HEK293T (cell line): ENCODE results near the gene CFAP92.

Experiments
- CTCF ChIA-PET: fragments of 350-600 bp; formaldehyde crosslinking; extraction: SDS; loops from one replicate; lab custom pipeline; 2021; ENCODE audit warnings: antibody characterized with exemption, inconsistent platforms; lab: Yijun Ruan, JAX
- POLR2A ChIA-PET: fragments of 350-600 bp; formaldehyde crosslinking; extraction: SDS; loops from one replicate; lab custom pipeline; 2020; ENCODE audit warnings: antibody characterized with exemption, inconsistent platforms; lab: Yijun Ruan, JAX
- DNase-seq: peaks from one replicate; pipeline ENCODE4 v3.0.0; 2012; ENCODE audit warnings: mixed read lengths; ENCODE audit errors: extremely low spot score
- ARNT ChIP-seq: fragments of 450-650 bp; IDR thresholded peaks from 2 replicates; pipeline ENCODE4 v1.6.1; 2017; ENCODE audit warnings: mild to moderate bottlenecking
- BHLHE40 ChIP-seq: fragments of 450-650 bp; IDR thresholded peaks from 2 replicates; pipeline ENCODE4 v1.6.1; 2016; ENCODE audit warnings: mild to moderate bottlenecking, moderate library complexity, borderline replicate concordance
- CTBP1 ChIP-seq: fragments of 450-650 bp; IDR thresholded peaks from 2 replicates; pipeline ENCODE4 v1.6.1; 2016; ENCODE audit warnings: borderline replicate concordance
- ELF4 ChIP-seq: fragments of 450-650 bp; IDR thresholded peaks from 2 replicates; pipeline ENCODE4 v1.6.1; 2017; ENCODE audit warnings: antibody characterized with exemption
- FOXA1 ChIP-seq: fragments of 450-650 bp; IDR thresholded peaks from 2 replicates; pipeline ENCODE4 v1.6.1; 2016; ENCODE audit warnings: mild to moderate bottlenecking
- FOXK2 ChIP-seq: fragments of 450-650 bp; IDR thresholded peaks from 2 replicates; pipeline ENCODE4 v1.6.1; 2016; ENCODE audit warnings: mild to moderate bottlenecking
- FOXM1 ChIP-seq: fragments of 450-650 bp; IDR thresholded peaks from 2 replicates; pipeline ENCODE4 v1.6.1; 2017; ENCODE audit warnings: mild to moderate bottlenecking, borderline replicate concordance
- HDGF ChIP-seq: fragments of 450-650 bp; IDR thresholded peaks from 2 replicates; pipeline ENCODE4 v1.6.1; 2017; ENCODE audit warnings: antibody characterized with exemption, borderline replicate concordance
- L3MBTL2 ChIP-seq: fragments of 450-650 bp; conservative IDR thresholded peaks from 2 replicates; pipeline ENCODE4 v1.6.1; 2016; ENCODE audit warnings: mild to moderate bottlenecking
- LEF1 ChIP-seq: fragments of 450-650 bp; IDR thresholded peaks from 2 replicates; pipeline ENCODE4 v1.6.1; 2017; ENCODE audit warnings: mild to moderate bottlenecking, borderline replicate concordance
- NFRKB ChIP-seq: fragments of 450-650 bp; IDR thresholded peaks from 2 replicates; pipeline ENCODE4 v1.6.1; 2016; ENCODE audit warnings: mild to moderate bottlenecking, moderate library complexity
- SP1 ChIP-seq: fragments of 450-650 bp; IDR thresholded peaks from 2 replicates; pipeline ENCODE4 v1.6.1; 2017
- SUZ12 ChIP-seq: fragments of 450-650 bp; IDR thresholded peaks from 2 replicates; pipeline ENCODE4 v1.6.1; 2016; ENCODE audit warnings: mild to moderate bottlenecking
- TARDBP ChIP-seq: fragments of 450-650 bp; IDR thresholded peaks from 2 replicates; pipeline ENCODE4 v1.6.1; 2016
- ZNF384 ChIP-seq: fragments of 450-650 bp; IDR thresholded peaks from 2 replicates; pipeline ENCODE4 v1.6.1; 2016
- TF ChIP-seq, protein P1 (sequence below): fragments of 450-650 bp; IDR thresholded peaks from 2 replicates; pipeline ENCODE4 v1.6.1; 2016

CFAP92 gene

DNA sequence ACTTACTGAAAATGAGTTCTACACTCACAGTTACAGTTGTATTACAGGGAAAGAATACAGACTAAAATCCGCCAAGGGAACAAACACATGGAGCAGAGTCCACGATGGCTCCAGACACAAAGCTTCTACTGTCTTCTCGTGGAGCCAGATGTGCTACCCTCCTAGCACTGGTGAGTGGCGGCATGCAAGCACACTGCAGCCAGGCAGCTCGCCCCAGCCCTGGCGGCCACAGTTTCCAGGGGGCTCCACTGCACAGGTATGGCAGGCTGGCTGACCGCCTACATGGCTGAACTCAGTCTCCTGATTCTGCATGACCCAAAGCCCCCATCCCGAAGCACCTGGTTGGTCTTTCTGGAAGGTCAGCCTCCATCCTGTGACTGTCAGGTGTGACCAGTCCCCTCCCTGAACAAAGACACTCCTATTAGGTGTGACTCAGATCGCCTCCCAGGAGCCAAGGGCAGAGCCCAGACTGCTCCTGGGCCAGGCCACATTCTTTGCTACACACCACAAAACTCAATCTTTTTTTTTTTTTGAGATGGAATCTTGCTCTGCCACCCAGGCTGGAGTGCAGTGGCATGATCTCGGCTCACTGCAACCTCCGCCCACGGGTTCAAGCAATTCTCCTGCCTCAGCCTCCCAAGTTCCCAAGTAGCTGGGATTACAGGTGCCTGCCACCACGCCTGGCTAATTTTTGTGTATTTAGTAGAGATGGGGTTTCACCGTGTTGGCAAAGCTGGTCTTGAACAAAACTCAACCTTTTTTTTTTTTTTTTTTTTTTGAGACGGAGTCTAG, 51.5 kb downstream of the CFAP92 start:
- CTCF ChIA-PET, result no interaction called here
- DNase-seq, result no peak
- TF ChIP-seq HDGF (no peak), ELF4 (no peak), FOXK2 (no peak), L3MBTL2 (no peak), BHLHE40 (no peak), ARNT (no peak), SP1 (no peak), SUZ12 (no peak), TARDBP (no peak), LEF1 (no peak), FOXM1 (no peak), NFRKB (no peak), CTBP1 (no peak), ZNF384 (no peak), FOXA1 (no peak)
- TF ChIP-seq, protein P1, sequence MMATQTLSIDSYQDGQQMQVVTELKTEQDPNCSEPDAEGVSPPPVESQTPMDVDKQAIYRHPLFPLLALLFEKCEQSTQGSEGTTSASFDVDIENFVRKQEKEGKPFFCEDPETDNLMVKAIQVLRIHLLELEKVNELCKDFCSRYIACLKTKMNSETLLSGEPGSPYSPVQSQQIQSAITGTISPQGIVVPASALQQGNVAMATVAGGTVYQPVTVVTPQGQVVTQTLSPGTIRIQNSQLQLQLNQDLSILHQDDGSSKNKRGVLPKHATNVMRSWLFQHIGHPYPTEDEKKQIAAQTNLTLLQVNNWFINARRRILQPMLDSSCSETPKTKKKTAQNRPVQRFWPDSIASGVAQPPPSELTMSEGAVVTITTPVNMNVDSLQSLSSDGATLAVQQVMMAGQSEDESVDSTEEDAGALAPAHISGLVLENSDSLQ, result no peak
- POLR2A ChIA-PET, result no interaction called here

DNA sequence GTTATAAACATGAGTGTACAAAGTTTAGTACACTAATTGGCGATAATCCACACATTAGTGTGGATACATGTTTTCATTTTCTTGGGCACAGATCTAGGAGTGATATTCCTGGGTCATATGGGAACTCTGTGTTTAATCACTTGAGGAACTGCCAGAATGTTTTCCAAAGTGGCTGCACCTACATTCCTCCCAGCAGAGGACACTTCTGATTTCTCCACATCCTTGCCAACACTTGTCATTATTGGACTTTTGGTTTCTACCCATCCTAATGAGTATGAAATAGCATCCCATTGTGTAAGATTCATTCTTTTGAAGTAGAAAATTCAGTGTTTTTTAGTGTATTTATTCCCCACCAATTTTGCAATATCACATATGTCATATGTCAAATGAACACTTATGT, 53.6 kb downstream of the CFAP92 start:
- CTCF ChIA-PET, result no interaction called here

DNA sequence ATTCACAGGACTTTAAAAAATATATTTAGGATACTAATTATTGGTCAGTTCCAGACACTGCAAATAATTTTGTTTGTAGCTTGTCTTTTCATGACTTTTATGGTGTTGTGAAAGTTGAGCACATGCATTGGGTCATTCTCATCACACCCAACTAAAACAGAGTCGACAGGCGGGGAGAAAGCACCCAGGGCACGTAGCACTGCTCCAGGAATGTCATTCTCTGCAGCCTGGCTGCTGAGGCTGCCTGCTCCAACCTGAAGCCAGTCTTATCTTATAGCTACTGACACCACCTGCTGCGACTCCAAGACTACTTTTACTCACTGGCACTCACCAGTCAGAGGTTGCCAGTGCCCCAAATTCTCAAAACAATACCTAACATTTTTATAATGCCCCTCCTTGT, 57.5 kb downstream of the CFAP92 start:
- CTCF ChIA-PET, result interaction anchor here (0.6 to 1.2 kb wide), 2 partner anchors 10 to 34 kb away, joined by 4 to 12 read pairs; no protein-coding TSS in a partner anchor
- TF ChIP-seq TARDBP (no peak), NFRKB (no peak), FOXK2 (no peak), L3MBTL2 (no peak), ARNT (no peak), ELF4 (no peak), BHLHE40 (no peak), FOXA1 (no peak), FOXM1 (no peak), HDGF (no peak), LEF1 (no peak), ZNF384 (no peak), SP1 (no peak), SUZ12 (no peak), CTBP1 (no peak)
- TF ChIP-seq, protein P1, result no peak
- DNase-seq, result no peak
- POLR2A ChIA-PET, result no interaction called here

More for the DNA sequence above, 53.6 kb downstream of the CFAP92 start:
- TF ChIP-seq LEF1, result no peak
- no peak for TF ChIP-seq FOXA1
- TF ChIP-seq ELF4, result no peak
- TF ChIP-seq FOXM1, result no peak
- TF ChIP-seq SUZ12, result no peak
- TF ChIP-seq BHLHE40, result no peak
- no peak for TF ChIP-seq TARDBP
- TF ChIP-seq HDGF, result no peak
- no peak for TF ChIP-seq L3MBTL2
- TF ChIP-seq ZNF384, result no peak
- TF ChIP-seq FOXK2, result no peak
- TF ChIP-seq ARNT, result no peak
- TF ChIP-seq SP1, result no peak
- TF ChIP-seq, protein P1, result no peak
- no peak for TF ChIP-seq NFRKB
- no peak for TF ChIP-seq CTBP1
- no peak for DNase-seq
- POLR2A ChIA-PET, result no interaction called here

DNA sequence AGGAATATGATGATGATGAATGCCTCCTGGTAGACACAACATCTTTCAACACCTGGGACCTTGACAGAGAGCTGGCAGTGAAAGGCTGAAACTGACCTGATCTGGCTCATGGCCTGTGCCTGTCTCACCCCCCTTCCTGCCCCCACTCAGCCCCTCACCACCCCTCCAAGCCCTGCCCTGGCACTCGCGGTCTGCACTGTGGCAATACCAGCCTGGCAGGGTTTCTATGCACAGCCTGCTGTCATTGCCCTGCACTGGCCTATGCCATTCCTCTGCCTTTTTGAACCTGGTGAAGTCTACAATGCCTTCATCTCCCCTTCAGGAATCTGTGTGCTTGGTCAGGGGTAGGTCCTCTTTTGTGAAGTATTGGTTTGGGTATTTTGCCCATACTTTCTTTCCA, 58.0 kb downstream of the CFAP92 start:
- DNase-seq, result no peak
- CTCF ChIA-PET, result interaction anchor here (0.6 kb wide), 1 partner anchor 35 kb away, joined by 12 read pairs; no protein-coding TSS in a partner anchor
- POLR2A ChIA-PET, result no interaction called here
- TF ChIP-seq FOXK2 (no peak), CTBP1 (no peak), ELF4 (no peak), SUZ12 (no peak), FOXM1 (no peak), L3MBTL2 (no peak), TARDBP (no peak), SP1 (no peak)
- TF ChIP-seq, protein P1, result no peak

DNA sequence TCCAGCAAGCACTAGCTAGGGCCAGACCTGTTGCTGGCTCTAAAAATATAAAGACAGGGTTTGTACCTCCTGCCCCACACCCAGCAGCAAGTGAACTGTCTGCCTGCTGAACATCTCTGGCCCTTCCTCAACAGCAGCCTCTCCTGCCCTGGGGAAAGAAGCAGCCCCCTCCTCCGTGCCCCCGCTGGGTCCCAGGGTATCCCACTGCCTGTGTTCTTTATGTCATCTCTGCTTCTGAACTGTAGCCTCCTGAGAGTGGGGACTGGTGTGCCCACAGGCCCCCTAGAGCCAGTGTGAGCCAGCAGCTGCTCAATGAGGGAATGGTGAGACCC, 60.0 kb downstream of the CFAP92 start:
- CTCF ChIA-PET, result no interaction called here
- TF ChIP-seq BHLHE40 (no peak), SUZ12 (no peak), TARDBP (no peak), LEF1 (no peak), ELF4 (no peak), FOXM1 (no peak), SP1 (no peak), ZNF384 (no peak), L3MBTL2 (no peak)
- no peak for DNase-seq

More for the DNA sequence above, 60.0 kb downstream of the CFAP92 start:
- POLR2A ChIA-PET, result interaction anchor here (1.5 kb wide), 1 partner anchor 55 kb away, joined by 3 read pairs; the partner anchor contains the start of gene ACAD9
